ENCODE measurements around the gene CXorf58. TPM values are rescaled to one million over a fixed set of nuclear protein-coding genes. Genes with fewer than 3 reads are reported as not detected.
A peak's percentile ranks its signal among the peaks of the same experiment; 100 is the strongest.
"Not testable (repeated sequence)": the region's sequence is repeated elsewhere in the genome, so short reads cannot be mapped to it uniquely, and the experiment has no call there.

Gene CXorf58
- total and polyA plus RNA-seq, 9 donors, result 0.04 to 0.10 (median 0.09) TPM; not detected in 6

DNA sequence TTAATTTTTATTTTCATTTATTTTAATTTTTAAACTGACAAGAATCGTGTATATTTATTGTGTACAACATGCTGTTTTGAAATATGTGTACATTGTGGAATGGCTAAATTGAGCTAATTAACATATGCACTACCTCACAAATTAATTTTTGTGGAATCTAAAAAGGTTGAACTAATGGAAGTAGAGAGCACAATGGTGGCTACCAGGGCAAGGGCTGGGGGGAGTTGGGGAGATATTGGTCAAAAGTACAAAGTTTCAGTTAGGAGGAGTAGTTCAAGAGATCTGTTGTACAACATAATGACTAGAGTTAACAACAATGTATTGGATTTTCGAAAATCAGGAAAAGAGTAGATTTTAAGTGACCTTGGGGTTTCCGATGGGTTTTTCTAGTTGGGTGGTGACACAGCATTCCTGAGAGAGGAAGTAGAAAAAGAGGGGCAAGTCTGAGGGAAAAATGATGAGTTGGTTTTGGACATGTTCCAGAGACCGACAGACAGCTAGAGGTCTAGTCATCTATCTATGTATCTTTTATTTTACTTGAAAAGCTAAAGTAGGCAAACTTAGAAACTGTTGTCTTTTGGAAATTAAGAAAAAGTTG lies 23.3 kb upstream of the CXorf58 start:
- 73% methylated on average over 2 of the region's 4 CpGs for WGBS (ENCODE audit: insufficient coverage)
- H3K27ac ChIP-seq (ENCODE audit: low read length), result no peak overlapping the region
- no peaks in the 10 kb centered on the region for H3K9me3 ChIP-seq (replicated peaks; ENCODE audit: control insufficient read depth, low read depth, low read length)
- DNase-seq, result peak; percentile 50
- no peaks in the 10 kb centered on the region for H3K36me3 ChIP-seq (ENCODE audit: control insufficient read depth, insufficient read depth, low read length)
- H3K4me3 ChIP-seq (ENCODE audit: low read length), result no peak overlapping the region
- peaks cover 20% of the 10 kb centered on the region for H3K27me3 ChIP-seq (ENCODE audit: control insufficient read depth, insufficient read depth, low read length)
- H3K4me1 ChIP-seq (ENCODE audit: control insufficient read depth, insufficient read depth, low read length), result no peaks in the 10 kb centered on the region

DNA sequence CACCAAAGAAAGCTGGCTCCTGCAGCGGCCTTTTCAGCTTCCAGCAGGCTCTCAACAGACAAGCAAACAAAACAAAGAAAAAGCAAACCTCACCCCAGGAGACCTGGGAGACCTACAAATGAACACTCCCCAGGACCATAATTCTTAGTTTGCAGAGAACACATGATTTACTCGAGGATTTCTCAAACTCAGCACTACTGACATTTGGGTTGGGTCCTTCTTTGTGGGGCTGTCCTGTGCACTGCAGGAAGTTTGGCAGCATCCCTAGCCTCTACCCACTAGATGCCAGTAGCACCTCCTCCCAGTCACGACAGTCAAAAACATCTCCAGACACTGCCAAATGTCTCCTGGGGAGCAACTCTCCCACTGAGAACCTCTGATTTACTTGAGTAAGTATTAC lies 22.0 kb upstream of the CXorf58 start:
- no peak for DNase-seq
- Histone ChIP-seq H3K9me3 (replicated peaks; ENCODE audit: control insufficient read depth, low read depth, low read length) (no peaks in the 10 kb centered on the region), H3K4me1 (ENCODE audit: control insufficient read depth, insufficient read depth, low read length) (no peaks in the 10 kb centered on the region), H3K27ac (ENCODE audit: low read length) (no peak overlapping the region), H3K4me3 (ENCODE audit: low read length) (no peak overlapping the region), H3K27me3 (ENCODE audit: control insufficient read depth, insufficient read depth, low read length) (peaks cover 20% of the 10 kb centered on the region), H3K36me3 (ENCODE audit: control insufficient read depth, insufficient read depth, low read length) (no peaks in the 10 kb centered on the region)
- 60% methylated on average over 1 of the region's 3 CpGs for WGBS (ENCODE audit: insufficient coverage)

DNA sequence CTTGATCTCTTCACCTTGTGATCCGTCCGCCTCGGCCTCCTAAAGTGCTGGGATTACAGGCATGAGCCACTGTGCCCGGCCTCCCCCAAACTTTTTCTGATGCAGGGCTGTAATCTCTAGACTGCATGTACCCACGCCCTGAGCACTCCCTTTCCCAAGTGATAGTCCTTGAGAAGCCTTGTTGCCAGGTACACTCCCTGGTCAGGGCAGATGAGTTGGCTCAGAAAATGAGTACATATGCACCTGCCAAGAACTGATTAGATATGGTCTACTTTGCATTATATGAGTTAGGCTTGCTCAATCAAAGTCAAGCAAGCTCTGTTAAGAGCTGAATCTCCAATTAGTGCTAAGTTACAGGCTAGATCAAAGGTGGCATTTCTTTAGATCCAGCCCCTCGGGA lies 20.4 kb upstream of the CXorf58 start:
- peaks cover 20% of the 10 kb centered on the region for H3K27me3 ChIP-seq (ENCODE audit: control insufficient read depth, insufficient read depth, low read length)
- WGBS (ENCODE audit: insufficient coverage), result 91% methylated on average over 5 of the region's 6 CpGs
- no peaks in the 10 kb centered on the region for H3K36me3 ChIP-seq (ENCODE audit: control insufficient read depth, insufficient read depth, low read length)
- no peak overlapping the region for H3K4me3 ChIP-seq (ENCODE audit: low read length)
- no peak for DNase-seq
- H3K9me3 ChIP-seq (replicated peaks; ENCODE audit: control insufficient read depth, low read depth, low read length), result no peaks in the 10 kb centered on the region
- no peaks in the 10 kb centered on the region for H3K4me1 ChIP-seq (ENCODE audit: control insufficient read depth, insufficient read depth, low read length)
- H3K27ac ChIP-seq (ENCODE audit: low read length), result no peak overlapping the region

DNA sequence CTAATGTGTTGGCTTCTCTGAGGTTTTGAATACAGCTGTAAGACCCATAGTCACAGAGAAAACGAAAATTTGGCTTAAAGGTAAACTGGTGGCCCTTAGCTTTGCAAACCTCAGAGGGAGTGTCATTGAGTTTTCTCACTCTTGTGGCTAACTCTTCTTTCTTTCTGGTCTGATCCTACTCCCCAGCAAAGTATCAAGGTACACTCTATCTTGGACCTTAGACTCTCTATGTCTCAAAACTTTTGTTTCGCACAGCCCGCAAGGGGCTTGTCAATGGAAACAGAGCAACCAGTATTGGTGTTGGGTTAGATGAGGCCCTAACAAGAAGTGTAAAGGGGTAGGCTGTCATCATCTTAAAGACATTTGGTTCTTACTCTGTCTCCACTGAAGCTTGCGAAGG lies 19.9 kb upstream of the CXorf58 start:
- Histone ChIP-seq H3K27me3 (ENCODE audit: control insufficient read depth, insufficient read depth, low read length) (peaks cover 20% of the 10 kb centered on the region), H3K4me3 (ENCODE audit: low read length) (no peak overlapping the region), H3K27ac (ENCODE audit: low read length) (no peak overlapping the region), H3K4me1 (ENCODE audit: control insufficient read depth, insufficient read depth, low read length) (no peaks in the 10 kb centered on the region), H3K36me3 (ENCODE audit: control insufficient read depth, insufficient read depth, low read length) (no peaks in the 10 kb centered on the region), H3K9me3 (replicated peaks; ENCODE audit: control insufficient read depth, low read depth, low read length) (no peaks in the 10 kb centered on the region)
- DNase-seq, result no peak
- no CpG with 5 or more reads among the region's 4 CpGs for WGBS (ENCODE audit: insufficient coverage)

DNA sequence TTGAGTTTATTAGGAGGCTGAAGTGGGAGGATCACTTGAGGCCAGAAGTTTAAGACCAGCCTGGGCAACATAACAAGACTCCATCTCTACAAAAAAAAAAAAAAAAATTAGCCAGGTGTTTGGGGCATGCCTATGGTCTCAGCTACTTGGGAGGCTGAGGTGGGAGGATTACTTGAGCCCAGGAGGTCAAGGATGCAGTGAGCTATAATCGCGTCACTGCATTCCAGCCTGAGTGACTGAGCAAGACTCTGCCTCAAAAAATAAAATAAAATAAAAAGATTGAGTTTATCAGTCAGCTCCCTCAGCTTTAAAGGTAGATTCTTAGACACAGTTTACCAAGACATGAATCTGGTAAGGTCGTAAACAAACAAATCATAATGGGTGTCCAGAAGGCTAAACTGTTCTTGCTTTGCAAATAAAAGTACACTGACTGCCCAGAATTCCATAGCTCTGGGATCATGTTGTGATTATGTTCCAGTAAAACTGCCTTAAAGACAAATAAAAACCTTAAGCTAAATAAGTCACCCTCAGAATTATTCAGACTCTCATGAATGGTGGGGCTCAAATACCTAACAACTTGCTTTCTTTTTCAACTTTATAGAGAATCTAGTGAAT lies 18.8 kb upstream of the CXorf58 start:
- no CpG with 5 or more reads among the region's 3 CpGs for WGBS (ENCODE audit: insufficient coverage)

DNA sequence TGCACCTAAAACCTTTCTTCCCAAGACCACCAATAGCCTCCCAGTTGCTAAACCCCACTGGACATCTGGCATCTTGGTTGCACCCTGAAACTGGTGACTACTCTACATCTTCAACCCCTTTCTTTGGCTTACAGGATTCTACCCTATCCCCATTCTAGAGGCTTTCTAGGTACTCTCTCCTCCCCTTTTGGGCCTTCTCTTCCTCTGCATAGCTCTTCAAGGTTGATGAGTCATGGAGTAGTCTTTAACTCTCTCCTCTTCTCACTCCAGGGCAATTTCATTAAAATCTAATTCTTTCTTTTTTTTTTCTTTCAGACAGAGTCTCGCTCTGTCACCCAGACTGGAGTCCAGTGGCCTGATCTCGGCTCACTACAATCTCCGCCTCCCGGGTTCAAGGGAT lies 16.9 kb upstream of the CXorf58 start:
- WGBS (ENCODE audit: insufficient coverage), result 95% methylated on average over 4 of the region's 4 CpGs
- Histone ChIP-seq H3K27ac (ENCODE audit: low read length) (no peak overlapping the region), H3K4me3 (ENCODE audit: low read length) (no peak overlapping the region), H3K9me3 (replicated peaks; ENCODE audit: control insufficient read depth, low read depth, low read length) (no peaks in the 10 kb centered on the region), H3K27me3 (ENCODE audit: control insufficient read depth, insufficient read depth, low read length) (peaks cover 14% of the 10 kb centered on the region), H3K36me3 (ENCODE audit: control insufficient read depth, insufficient read depth, low read length) (no peaks in the 10 kb centered on the region), H3K4me1 (ENCODE audit: control insufficient read depth, insufficient read depth, low read length) (no peaks in the 10 kb centered on the region)
- DNase-seq, result no peak

More for the DNA sequence above, 18.8 kb upstream of the CXorf58 start:
- Histone ChIP-seq H3K27ac (ENCODE audit: low read length) (no peak overlapping the region), H3K36me3 (ENCODE audit: control insufficient read depth, insufficient read depth, low read length) (no peaks in the 10 kb centered on the region), H3K4me3 (ENCODE audit: low read length) (no peak overlapping the region), H3K4me1 (ENCODE audit: control insufficient read depth, insufficient read depth, low read length) (no peaks in the 10 kb centered on the region), H3K9me3 (replicated peaks; ENCODE audit: control insufficient read depth, low read depth, low read length) (no peaks in the 10 kb centered on the region), H3K27me3 (ENCODE audit: control insufficient read depth, insufficient read depth, low read length) (peaks cover 13% of the 10 kb centered on the region)
- peak; percentile 40 for DNase-seq

DNA sequence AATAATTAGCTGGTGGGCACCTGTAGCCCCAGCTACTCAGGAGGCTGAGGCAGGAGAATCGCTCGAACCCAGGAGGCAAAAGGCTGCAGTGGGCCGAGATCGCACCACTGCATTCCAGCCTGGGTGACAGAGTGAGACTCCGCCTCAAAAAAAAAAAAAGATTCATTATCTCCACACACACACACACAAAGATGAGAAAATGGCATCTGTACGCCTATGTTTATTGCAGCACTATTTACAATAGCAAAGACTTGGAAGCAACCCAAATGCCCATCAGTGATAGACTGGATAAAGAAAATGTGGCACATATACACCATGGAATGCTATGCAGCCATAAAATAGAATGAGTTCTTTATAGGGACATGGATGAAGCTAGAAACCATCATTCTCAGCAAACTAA lies 12.8 kb upstream of the CXorf58 start:
- WGBS (ENCODE audit: insufficient coverage), result 100% methylated on average over 2 of the region's 6 CpGs
- H3K36me3 ChIP-seq (ENCODE audit: control insufficient read depth, insufficient read depth, low read length); H3K9me3 ChIP-seq (replicated peaks; ENCODE audit: control insufficient read depth, low read depth, low read length); H3K4me1 ChIP-seq (ENCODE audit: control insufficient read depth, insufficient read depth, low read length); DNase-seq; H3K4me3 ChIP-seq (ENCODE audit: low read length); H3K27ac ChIP-seq (ENCODE audit: low read length): not testable (repeated sequence)
- peaks cover 11% of the 10 kb centered on the region for H3K27me3 ChIP-seq (ENCODE audit: control insufficient read depth, insufficient read depth, low read length)

DNA sequence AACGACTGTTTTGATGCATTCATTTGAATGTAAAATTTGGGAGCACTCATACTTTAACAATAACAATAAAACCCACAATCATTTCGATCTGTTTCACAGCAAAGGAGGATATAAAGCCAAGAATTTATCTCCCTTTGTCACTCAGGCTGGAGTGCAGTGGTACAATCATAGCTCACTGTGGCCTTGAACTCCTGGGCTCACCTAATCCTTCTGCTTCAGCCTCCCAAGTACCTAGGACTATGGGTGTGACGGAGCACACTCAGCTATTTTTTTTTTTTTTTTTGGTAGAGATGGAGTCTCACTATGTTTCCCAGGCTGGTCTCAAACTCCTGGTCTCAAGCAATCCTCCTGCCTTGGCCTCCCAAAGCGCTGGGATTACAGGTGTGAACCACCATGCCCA lies 11.3 kb upstream of the CXorf58 start:
- 60% methylated on average over 1 of the region's 4 CpGs for WGBS (ENCODE audit: insufficient coverage)
- H3K27ac ChIP-seq (ENCODE audit: low read length); H3K9me3 ChIP-seq (replicated peaks; ENCODE audit: control insufficient read depth, low read depth, low read length); H3K36me3 ChIP-seq (ENCODE audit: control insufficient read depth, insufficient read depth, low read length); H3K4me1 ChIP-seq (ENCODE audit: control insufficient read depth, insufficient read depth, low read length); DNase-seq; H3K4me3 ChIP-seq (ENCODE audit: low read length): not testable (repeated sequence)
- H3K27me3 ChIP-seq (ENCODE audit: control insufficient read depth, insufficient read depth, low read length), result peaks cover 17% of the 10 kb centered on the region

DNA sequence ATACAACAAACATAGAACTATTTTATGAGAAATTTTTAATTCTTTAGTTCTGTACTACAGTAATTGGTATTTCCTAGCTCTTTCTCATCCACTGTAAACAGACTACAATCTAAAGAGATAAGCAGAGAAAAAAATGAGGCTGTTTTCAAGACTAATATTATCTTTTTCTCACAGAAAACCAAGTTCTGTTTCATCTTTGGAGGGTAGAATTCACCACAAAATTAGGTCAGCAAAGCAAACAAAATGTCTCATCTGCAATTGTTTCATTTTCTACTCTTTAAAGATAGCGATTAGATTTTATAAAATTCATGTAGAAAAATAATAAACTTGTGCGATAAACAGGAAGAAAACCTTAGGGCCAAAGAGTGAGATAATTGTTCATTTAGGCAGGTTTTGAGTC lies 10.8 kb upstream of the CXorf58 start:
- Histone ChIP-seq H3K27me3 (ENCODE audit: control insufficient read depth, insufficient read depth, low read length) (peaks cover 17% of the 10 kb centered on the region), H3K9me3 (replicated peaks; ENCODE audit: control insufficient read depth, low read depth, low read length) (no peaks in the 10 kb centered on the region), H3K4me1 (ENCODE audit: control insufficient read depth, insufficient read depth, low read length) (peaks cover 3% of the 10 kb centered on the region), H3K36me3 (ENCODE audit: control insufficient read depth, insufficient read depth, low read length) (no peaks in the 10 kb centered on the region), H3K27ac (ENCODE audit: low read length) (no peak overlapping the region), H3K4me3 (ENCODE audit: low read length) (no peak overlapping the region)
- no peak for DNase-seq
- no CpG with 5 or more reads among the region's 2 CpGs for WGBS (ENCODE audit: insufficient coverage)

DNA sequence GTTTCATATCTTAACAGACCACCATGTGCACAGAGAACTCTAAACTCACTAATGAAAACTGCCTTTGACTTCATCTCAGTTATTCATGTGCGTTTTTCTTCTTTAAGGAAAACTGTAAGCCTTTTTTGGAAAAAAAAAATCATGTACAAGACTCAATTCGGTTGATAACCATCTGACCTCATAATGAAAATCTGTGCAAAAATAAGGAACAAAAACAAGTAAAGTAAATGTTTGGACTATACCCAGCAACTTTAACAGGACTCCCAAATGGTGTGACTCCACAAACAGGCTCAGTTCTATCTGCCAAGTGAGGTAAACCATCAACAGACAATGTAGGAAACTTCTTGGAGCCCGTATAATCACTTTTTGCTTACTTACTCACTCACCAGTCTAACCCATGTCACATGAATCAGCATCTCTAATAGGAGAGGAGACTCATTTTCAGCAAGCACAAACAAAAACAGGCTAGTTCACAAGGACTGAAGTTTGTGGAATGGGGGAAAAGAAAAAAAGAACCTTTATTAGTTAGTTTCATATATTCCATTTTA lies 9.3 kb upstream of the CXorf58 start:
- WGBS (ENCODE audit: insufficient coverage), result no CpG with 5 or more reads among the region's 3 CpGs
- no peaks in the 10 kb centered on the region for H3K9me3 ChIP-seq (replicated peaks; ENCODE audit: control insufficient read depth, low read depth, low read length)
- H3K4me3 ChIP-seq (ENCODE audit: low read length), result no peak overlapping the region
- peaks cover 15% of the 10 kb centered on the region for H3K27me3 ChIP-seq (ENCODE audit: control insufficient read depth, insufficient read depth, low read length)
- no peak for DNase-seq
- H3K27ac ChIP-seq (ENCODE audit: low read length), result no peak overlapping the region
- peaks cover 6% of the 10 kb centered on the region for H3K4me1 ChIP-seq (ENCODE audit: control insufficient read depth, insufficient read depth, low read length)
- no peaks in the 10 kb centered on the region for H3K36me3 ChIP-seq (ENCODE audit: control insufficient read depth, insufficient read depth, low read length)
